Effector memory CD8-positive, alpha-beta T cell (primary cell): ENCODE measurements around the gene TUBB1.

Source experiments
- ATAC-seq: fragments of 150-1000 bp; cut with Tn5 transposase; replicated peaks from 2 replicates; pipeline ENCODE4 v1.10.0; 2021; ENCODE audit warnings: mild to moderate bottlenecking, moderate library complexity
- DNase-seq, 3 experiments: peaks; one replicate each; pipeline ENCODE4 v3.0.0; 2021
- H3K27ac Mint-ChIP-seq, 2 donors: one replicate each; pipeline ENCODE4 v1.8.0; 2022; ENCODE audit warnings: mild to moderate bottlenecking in 2 of 2, mixed read lengths in 2 of 2, moderate library complexity in 2 of 2
- H3K27me3 Mint-ChIP-seq, 2 donors: one replicate each; pipeline ENCODE4 v1.8.0; 2022; ENCODE audit warnings: mixed read lengths in 2 of 2
- H3K36me3 Mint-ChIP-seq: one replicate; pipeline ENCODE4 v1.8.0; 2022; ENCODE audit warnings: mild to moderate bottlenecking, moderate library complexity, mixed read lengths; ENCODE audit not compliant: insufficient read depth
- H3K4me1 Mint-ChIP-seq, 2 donors: one replicate each; pipeline ENCODE4 v1.8.0; 2022; ENCODE audit warnings: low read depth in 2 of 2, mixed read lengths in 2 of 2
- H3K4me3 Mint-ChIP-seq, 2 donors: one replicate each; pipeline ENCODE4 v1.8.0; 2022; ENCODE audit warnings: mild to moderate bottlenecking in 2 of 2, mixed read lengths in 2 of 2, moderate library complexity in 2 of 2
- H3K9me3 Mint-ChIP-seq, 2 donors: one replicate each; pipeline ENCODE4 v1.8.0; 2022; ENCODE audit warnings: mixed read lengths in 2 of 2

Gene TUBB1

GRCh38 chr20:59062081-59062480 is 42.9 kb downstream of the TUBB1 start:
- DNase-seq (no peak), ATAC-seq (no peak)
- Mint-ChIP-seq H3K9me3 (no peaks in the 10 kb centered on the region), H3K36me3 (no peaks in the 10 kb centered on the region), H3K4me3 (no peak overlapping the region), H3K4me1 (no peaks in the 10 kb centered on the region), H3K27ac (no peak overlapping the region), H3K27me3 (peaks cover 4 to 21% of the 10 kb centered on the region in 2 donors)

- Mint-ChIP-seq H3K9me3 (no peaks in the 10 kb centered on the region), H3K4me3 (no peak overlapping the region), H3K36me3 (no peaks in the 10 kb centered on the region), H3K27me3 (peaks cover 9 to 24% of the 10 kb centered on the region in 2 donors), H3K4me1 (no peaks in the 10 kb centered on the region), H3K27ac (no peak overlapping the region)
- no peak for ATAC-seq
- DNase-seq, result no peak
Observed at GRCh38 chr20:59063358-59064213, 44.4 kb downstream of the TUBB1 start.

GRCh38 chr20:59064214-59064722 is 45.0 kb downstream of the TUBB1 start:
- H3K27ac Mint-ChIP-seq, result no peak overlapping the region
- no peaks in the 10 kb centered on the region for H3K4me1 Mint-ChIP-seq
- ATAC-seq (no peak), DNase-seq (no peak)
- no peaks in the 10 kb centered on the region for H3K9me3 Mint-ChIP-seq
- H3K36me3 Mint-ChIP-seq, result no peaks in the 10 kb centered on the region
- H3K4me3 Mint-ChIP-seq, result no peak overlapping the region
- H3K27me3 Mint-ChIP-seq, result peaks cover 9 to 30% of the 10 kb centered on the region in 2 donors

- no peak overlapping the region for H3K27ac Mint-ChIP-seq
- H3K4me1 Mint-ChIP-seq, result no peaks in the 10 kb centered on the region
- ATAC-seq, result no peak
- no peaks in the 10 kb centered on the region for H3K36me3 Mint-ChIP-seq
- H3K9me3 Mint-ChIP-seq, result no peaks in the 10 kb centered on the region
- DNase-seq, result no peak
- peaks cover 5 to 58% of the 10 kb centered on the region in 2 donors for H3K27me3 Mint-ChIP-seq
- no peak overlapping the region for H3K4me3 Mint-ChIP-seq
Observed at GRCh38 chr20:59068534-59068933, 49.3 kb downstream of the TUBB1 start.

GRCh38 chr20:59069026-59069425 is 49.8 kb downstream of the TUBB1 start:
- H3K4me3 Mint-ChIP-seq, result no peak overlapping the region
- H3K36me3 Mint-ChIP-seq, result no peaks in the 10 kb centered on the region
- no peak for ATAC-seq
- H3K27ac Mint-ChIP-seq, result no peak overlapping the region
- peaks cover 5 to 58% of the 10 kb centered on the region in 2 donors for H3K27me3 Mint-ChIP-seq
- no peaks in the 10 kb centered on the region for H3K4me1 Mint-ChIP-seq
- H3K9me3 Mint-ChIP-seq, result no peaks in the 10 kb centered on the region
- DNase-seq, result no peak

- Mint-ChIP-seq H3K27ac (no peak overlapping the region), H3K4me1 (peaks cover 7 to 10% of the 10 kb centered on the region in 2 donors), H3K27me3 (peaks cover 15 to 79% of the 10 kb centered on the region in 2 donors), H3K4me3 (no peak overlapping the region), H3K9me3 (no peaks in the 10 kb centered on the region), H3K36me3 (no peaks in the 10 kb centered on the region)
- ATAC-seq, result no peak
- DNase-seq, result no peak
Observed at GRCh38 chr20:59071216-59071615, 52.0 kb downstream of the TUBB1 start.

GRCh38 chr20:59073582-59073981 is 54.4 kb downstream of the TUBB1 start:
- H3K9me3 Mint-ChIP-seq, result no peaks in the 10 kb centered on the region
- H3K27ac Mint-ChIP-seq, result no peak overlapping the region
- no peaks in the 10 kb centered on the region for H3K36me3 Mint-ChIP-seq
- peaks cover 7 to 12% of the 10 kb centered on the region in 2 donors for H3K4me1 Mint-ChIP-seq
- ATAC-seq, result no peak
- DNase-seq, result no peak
- no peak overlapping the region for H3K4me3 Mint-ChIP-seq
- peaks cover 17 to 95% of the 10 kb centered on the region in 2 donors for H3K27me3 Mint-ChIP-seq

- Mint-ChIP-seq H3K9me3 (no peaks in the 10 kb centered on the region), H3K4me3 (no peak overlapping the region), H3K36me3 (no peaks in the 10 kb centered on the region), H3K4me1 (peaks cover 7 to 12% of the 10 kb centered on the region in 2 donors), H3K27me3 (peaks cover 17 to 96% of the 10 kb centered on the region in 2 donors), H3K27ac (no peak overlapping the region)
- DNase-seq, result no peak
- no peak for ATAC-seq
Observed at GRCh38 chr20:59074456-59074855, 55.2 kb downstream of the TUBB1 start.

- H3K36me3 Mint-ChIP-seq, result no peaks in the 10 kb centered on the region
- no peaks in the 10 kb centered on the region for H3K9me3 Mint-ChIP-seq
Observed at GRCh38 chr20:59075934-59076508, 56.8 kb downstream of the TUBB1 start.

More at GRCh38 chr20:59075934-59076508, 56.8 kb downstream of the TUBB1 start:
- ATAC-seq, result peak; percentile 45
- H3K4me3 Mint-ChIP-seq, result no peak overlapping the region
- peaks cover 7 to 12% of the 10 kb centered on the region in 2 donors for H3K4me1 Mint-ChIP-seq
- H3K27ac Mint-ChIP-seq, result no peak overlapping the region
- DNase-seq, result no peak
- peaks cover 27 to 96% of the 10 kb centered on the region in 2 donors for H3K27me3 Mint-ChIP-seq
